RCC 7860 (cell line): ENCODE measurements around the gene PPP1CA.

Experiments used
- DNase-seq: peaks from one replicate; pipeline ENCODE4 v3.0.0-alpha.2; 2015; ENCODE audit warnings: low spot score
- FAIRE-seq: peaks from 2 replicates; lab custom pipeline; 2012; peaks lifted over from hg19 to GRCh38; lab: Jason Lieb, UNC

The PPP1CA gene

GRCh38 chr11:67371189-67371910 is 30.3 kb downstream of the PPP1CA start:
- DNase-seq (peak; percentile 72), FAIRE-seq (peak; percentile 49)

- FAIRE-seq (no peak), DNase-seq (no peak)
Observed at GRCh38 chr11:67370351-67371076, 31.1 kb downstream of the PPP1CA start.

- DNase-seq = peak; percentile 40
- no peak for FAIRE-seq
Observed at GRCh38 chr11:67369801-67370284, 31.8 kb downstream of the PPP1CA start.

GRCh38 chr11:67369275-67369674 is 32.4 kb downstream of the PPP1CA start:
- FAIRE-seq (no peak), DNase-seq (no peak)

GRCh38 chr11:67368621-67369020 is 33.0 kb downstream of the PPP1CA start:
- no peak for FAIRE-seq

GRCh38 chr11:67367761-67368227 is 33.9 kb downstream of the PPP1CA start:
- FAIRE-seq (no peak), DNase-seq (no peak)

More at GRCh38 chr11:67368621-67369020, 33.0 kb downstream of the PPP1CA start:
- no peak for DNase-seq

GRCh38 chr11:67366961-67367760 is 34.5 kb downstream of the PPP1CA start:
- FAIRE-seq (no peak), DNase-seq (no peak)

- FAIRE-seq (no peak), DNase-seq (no peak)
Observed at GRCh38 chr11:67366546-67366945, 35.1 kb downstream of the PPP1CA start.

- FAIRE-seq = no peak
- no peak for DNase-seq
Observed at GRCh38 chr11:67365736-67366444, 35.8 kb downstream of the PPP1CA start.

GRCh38 chr11:67364783-67365722 is 36.6 kb downstream of the PPP1CA start:
- DNase-seq = no peak
- FAIRE-seq = no peak

GRCh38 chr11:67364169-67364568 is 37.5 kb downstream of the PPP1CA start:
- no peak for FAIRE-seq
- no peak for DNase-seq

- no peak for FAIRE-seq
- peak; percentile 67 for DNase-seq
Observed at GRCh38 chr11:67357831-67358670, 43.6 kb downstream of the PPP1CA start.

- FAIRE-seq (no peak), DNase-seq (peak; percentile 81)
Observed at GRCh38 chr11:67356864-67357561, 44.6 kb downstream of the PPP1CA start.

- FAIRE-seq = no peak
Observed at GRCh38 chr11:67356387-67356863, 45.2 kb downstream of the PPP1CA start.

GRCh38 chr11:67355794-67356386 is 45.8 kb downstream of the PPP1CA start:
- DNase-seq (no peak), FAIRE-seq (no peak)

More at GRCh38 chr11:67356387-67356863, 45.2 kb downstream of the PPP1CA start:
- DNase-seq = no peak

- DNase-seq (no peak), FAIRE-seq (no peak)
Observed at GRCh38 chr11:67355023-67355793, 46.5 kb downstream of the PPP1CA start.
